Measurements from ENCODE around the gene B3GNT9.

DNA sequence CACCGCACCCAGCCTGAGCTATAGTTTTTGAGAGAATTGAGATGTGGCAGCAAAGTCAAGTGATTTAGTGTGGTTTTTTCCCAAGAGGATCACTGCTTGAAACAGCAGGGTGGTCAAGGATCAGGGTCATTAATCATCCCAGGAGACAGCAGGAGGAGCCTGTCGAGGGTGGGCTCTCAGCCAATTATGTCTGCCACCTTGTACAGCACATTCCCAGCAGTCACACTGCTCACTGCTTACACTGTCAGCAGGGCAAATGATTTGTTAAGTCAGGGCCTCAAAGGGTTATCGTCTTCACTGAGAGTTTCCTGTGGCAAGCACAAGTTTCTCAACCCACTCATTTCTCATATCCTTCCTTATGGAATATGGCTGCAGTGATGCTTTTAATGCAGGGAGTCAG lies 13.2 kb downstream of the B3GNT9 start:
- TF ChIP-seq POLR2A (IDR thresholded peaks at IDR 0.05; ENCODE audit: low read depth) (no peak), EP300 (IDR thresholded peaks at IDR 0.05) (no peak)
- TF ChIP-seq, protein P1, sequence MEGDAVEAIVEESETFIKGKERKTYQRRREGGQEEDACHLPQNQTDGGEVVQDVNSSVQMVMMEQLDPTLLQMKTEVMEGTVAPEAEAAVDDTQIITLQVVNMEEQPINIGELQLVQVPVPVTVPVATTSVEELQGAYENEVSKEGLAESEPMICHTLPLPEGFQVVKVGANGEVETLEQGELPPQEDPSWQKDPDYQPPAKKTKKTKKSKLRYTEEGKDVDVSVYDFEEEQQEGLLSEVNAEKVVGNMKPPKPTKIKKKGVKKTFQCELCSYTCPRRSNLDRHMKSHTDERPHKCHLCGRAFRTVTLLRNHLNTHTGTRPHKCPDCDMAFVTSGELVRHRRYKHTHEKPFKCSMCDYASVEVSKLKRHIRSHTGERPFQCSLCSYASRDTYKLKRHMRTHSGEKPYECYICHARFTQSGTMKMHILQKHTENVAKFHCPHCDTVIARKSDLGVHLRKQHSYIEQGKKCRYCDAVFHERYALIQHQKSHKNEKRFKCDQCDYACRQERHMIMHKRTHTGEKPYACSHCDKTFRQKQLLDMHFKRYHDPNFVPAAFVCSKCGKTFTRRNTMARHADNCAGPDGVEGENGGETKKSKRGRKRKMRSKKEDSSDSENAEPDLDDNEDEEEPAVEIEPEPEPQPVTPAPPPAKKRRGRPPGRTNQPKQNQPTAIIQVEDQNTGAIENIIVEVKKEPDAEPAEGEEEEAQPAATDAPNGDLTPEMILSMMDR (IDR thresholded peaks at IDR 0.05), result no peak
